Nucleus accumbens (tissue), 56 donors: ENCODE results near the gene LIX1L.

Experiments used
- DNase-seq, 56 donors: peaks; one replicate each; lab custom pipeline; 2025; lab: John Stamatoyannopoulos, UW

Gene LIX1L

GRCh38 chr1:145985502-145986439, 28.0 kb upstream of the LIX1L start:
- no peak for DNase-seq

- no peak for DNase-seq
Observed at GRCh38 chr1:145985129-145985501, 27.3 kb upstream of the LIX1L start.

- no peak for DNase-seq
Observed at GRCh38 chr1:145983960-145984830, 26.4 kb upstream of the LIX1L start.

GRCh38 chr1:145983206-145983675, 25.4 kb upstream of the LIX1L start:
- no peak for DNase-seq

- DNase-seq: no peak
Observed at GRCh38 chr1:145982010-145982723, 24.4 kb upstream of the LIX1L start.

GRCh38 chr1:145980457-145980994, 22.7 kb upstream of the LIX1L start:
- DNase-seq: no peak

GRCh38 chr1:145979746-145980456, 22.1 kb upstream of the LIX1L start:
- DNase-seq: no peak

- peak; percentile 20 to 94 (median 83) for DNase-seq
Observed at GRCh38 chr1:145978854-145979745, 21.3 kb upstream of the LIX1L start.

- no peak for DNase-seq
Observed at GRCh38 chr1:145978471-145978853, 20.6 kb upstream of the LIX1L start.

GRCh38 chr1:145977486-145978470, 20.0 kb upstream of the LIX1L start:
- DNase-seq: peak in 51 of 56 donors; percentile 6 to 87 (median 48)

GRCh38 chr1:145977016-145977415, 19.2 kb upstream of the LIX1L start:
- no peak for DNase-seq

GRCh38 chr1:145975216-145975615, 17.4 kb upstream of the LIX1L start:
- DNase-seq: no peak

- no peak for DNase-seq
Observed at GRCh38 chr1:145974721-145975120, 16.9 kb upstream of the LIX1L start.

GRCh38 chr1:145972580-145972979, 14.8 kb upstream of the LIX1L start:
- no peak for DNase-seq

GRCh38 chr1:145967288-145967687, 9.5 kb upstream of the LIX1L start:
- DNase-seq: no peak

- no peak for DNase-seq
Observed at GRCh38 chr1:145965119-145965744, 7.4 kb upstream of the LIX1L start.
